Trophoblast cell (in vitro differentiated cells and primary cell): ENCODE measurements around the gene CHKB.
"Not testable (repeated sequence)": the region's sequence is repeated elsewhere in the genome, so short reads cannot be mapped to it uniquely, and the experiment has no call there.

ENCODE experiments used
- DNase-seq, 2 donors: peaks; one replicate each; pipeline ENCODE4 v3.0.0-alpha.2; 2016
- H2AFZ ChIP-seq: 2 replicates; pipeline ENCODE4 v1.6.1; 2013; ENCODE audit warnings: low read length, moderate library complexity, mild to moderate bottlenecking; ENCODE audit not compliant: insufficient read depth, poor library complexity
- H2AK5ac ChIP-seq: 2 replicates; pipeline ENCODE4 v1.6.1; 2013; ENCODE audit warnings: mild to moderate bottlenecking, low read length
- H2BK120ac ChIP-seq: 2 replicates; pipeline ENCODE4 v1.6.1; 2013; ENCODE audit warnings: low read length, mild to moderate bottlenecking, moderate library complexity; ENCODE audit not compliant: insufficient read depth, poor library complexity
- H2BK12ac ChIP-seq: 2 replicates; pipeline ENCODE4 v1.6.1; 2013; ENCODE audit warnings: mild to moderate bottlenecking, low read length, moderate library complexity
- H2BK5ac ChIP-seq: 2 replicates; pipeline ENCODE4 v1.6.1; 2013; ENCODE audit warnings: low read length, low read depth, moderate library complexity, mild to moderate bottlenecking; ENCODE audit not compliant: poor library complexity
- H3K14ac ChIP-seq: 2 replicates; pipeline ENCODE4 v1.6.1; 2013; ENCODE audit warnings: mild to moderate bottlenecking, low read length
- H3K18ac ChIP-seq: 2 replicates; pipeline ENCODE4 v1.6.1; 2013; ENCODE audit warnings: mild to moderate bottlenecking, low read length
- H3K23ac ChIP-seq: 2 replicates; pipeline ENCODE4 v1.6.1; 2013; ENCODE audit warnings: low read length
- H3K27ac ChIP-seq: 2 replicates; pipeline ENCODE4 v1.5.1; 2013; ENCODE audit warnings: low read depth, mild to moderate bottlenecking, inconsistent platforms, low read length, moderate library complexity
- H3K27me3 ChIP-seq: 2 replicates; pipeline ENCODE4 v1.6.1; 2013; ENCODE audit warnings: inconsistent platforms, mild to moderate bottlenecking, low read length, moderate library complexity; ENCODE audit not compliant: insufficient read depth
- H3K36me3 ChIP-seq, 2 experiments: 1 replicate in 1 of 2; 2 replicates in 1 of 2; pipeline ENCODE4 v1.6.1; 2013; ENCODE audit warnings: low read length in 2 of 2, mild to moderate bottlenecking in 2 of 2, moderate library complexity in 1 of 2; ENCODE audit not compliant: insufficient read depth in 2 of 2, control insufficient read depth in 1 of 2
- H3K4ac ChIP-seq: 2 replicates; pipeline ENCODE4 v1.6.1; 2013; ENCODE audit warnings: low read depth, mild to moderate bottlenecking, low read length, moderate library complexity
- H3K4me1 ChIP-seq, 2 experiments: 1 replicate in 1 of 2; 2 replicates in 1 of 2; pipeline ENCODE4 v1.6.1; 2013; ENCODE audit warnings: low read length in 2 of 2, mild to moderate bottlenecking in 2 of 2, moderate library complexity in 1 of 2; ENCODE audit not compliant: insufficient read depth in 2 of 2, control insufficient read depth in 1 of 2
- H3K4me2 ChIP-seq: 2 replicates; pipeline ENCODE4 v1.6.1; 2013; ENCODE audit warnings: inconsistent platforms, mild to moderate bottlenecking, low read length, moderate library complexity
- H3K4me3 ChIP-seq: 2 replicates; pipeline ENCODE4 v1.5.1; 2013; ENCODE audit warnings: mild to moderate bottlenecking, low read depth, low read length, inconsistent platforms
- H3K79me1 ChIP-seq: one replicate; pipeline ENCODE4 v1.6.1; 2013; ENCODE audit warnings: low read length
- H3K79me2 ChIP-seq: 2 replicates; pipeline ENCODE4 v1.6.1; 2013; ENCODE audit warnings: low read length, mild to moderate bottlenecking; ENCODE audit not compliant: control insufficient read depth, insufficient read depth, poor library complexity
- H3K9ac ChIP-seq: 2 replicates; pipeline ENCODE4 v1.6.1; 2013; ENCODE audit warnings: mild to moderate bottlenecking, low read length
- H3K9me3 ChIP-seq: 2 replicates; pipeline ENCODE4 v1.6.1; 2013; ENCODE audit warnings: low read depth, mild to moderate bottlenecking, control low read depth, inconsistent platforms, low read length; ENCODE audit not compliant: insufficient read depth
- H4K12ac ChIP-seq: 2 replicates; pipeline ENCODE4 v1.6.1; 2013; ENCODE audit warnings: low read depth, mild to moderate bottlenecking, low read length, moderate library complexity
- H4K8ac ChIP-seq: 2 replicates; pipeline ENCODE4 v1.6.1; 2013; ENCODE audit warnings: low read depth, mild to moderate bottlenecking, low read length, moderate library complexity
- H4K91ac ChIP-seq: one replicate; pipeline ENCODE4 v1.6.1; 2013; ENCODE audit warnings: low read depth, mild to moderate bottlenecking, low read length, moderate library complexity
- WGBS: extraction: QIAGEN DNeasy Blood & Tissue Kit; methylation state at CpG from one replicate; pipeline ENCODE4 v1.1.7; 2013; ENCODE audit warnings: missing lambda C conversion rate; ENCODE audit not compliant: insufficient read length, insufficient coverage; ENCODE audit errors: extremely low coverage; 5-methylcytosine and 5-hydroxymethylcytosine counted together

CHKB gene

DNA sequence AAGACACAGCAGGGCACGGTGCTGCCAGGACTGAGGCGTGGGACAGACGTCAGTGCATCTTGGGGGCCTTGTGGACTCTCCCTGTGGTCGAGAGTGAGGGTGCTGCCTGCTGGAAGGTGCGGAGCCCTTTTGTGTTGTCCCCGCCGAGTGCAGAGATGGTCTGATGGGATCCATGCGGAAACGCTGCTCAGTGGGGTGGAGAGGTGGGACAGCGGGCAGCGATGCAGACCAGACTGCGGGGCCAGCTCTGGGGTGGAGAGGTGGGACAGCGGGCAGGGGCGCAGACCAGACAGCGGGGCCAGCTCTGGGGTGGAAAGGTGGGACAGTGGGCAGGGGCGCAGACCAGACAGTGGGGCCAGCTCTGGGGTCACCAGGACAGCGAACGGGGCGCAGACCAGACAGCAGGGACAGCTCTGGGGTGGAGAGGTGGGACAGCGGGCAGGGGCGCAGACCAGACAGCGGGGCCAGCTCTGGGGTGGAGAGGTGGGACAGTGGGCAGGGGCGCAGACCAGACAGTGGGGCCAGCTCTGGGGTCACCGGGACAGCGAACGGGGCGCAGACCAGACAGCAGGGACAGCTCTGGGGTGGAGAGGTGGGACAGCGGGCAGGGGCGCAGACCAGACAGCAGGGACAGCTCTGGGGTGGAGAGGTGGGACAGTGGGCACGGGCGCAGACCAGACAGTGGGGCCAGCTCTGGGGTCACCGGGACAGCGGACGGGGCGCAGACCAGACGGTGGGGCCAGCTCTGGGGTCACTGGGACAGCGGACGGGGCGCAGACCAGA, 25.6 kb upstream of the CHKB start:
- H3K18ac ChIP-seq, H4K8ac ChIP-seq, H3K27me3 ChIP-seq, H2AK5ac ChIP-seq, H2BK12ac ChIP-seq, H3K36me3 ChIP-seq, H2BK120ac ChIP-seq, H2AFZ ChIP-seq, H3K14ac ChIP-seq, H3K4ac ChIP-seq, H3K4me3 ChIP-seq, H3K4me1 ChIP-seq, H3K23ac ChIP-seq, H2BK5ac ChIP-seq, H3K79me2 ChIP-seq, H3K4me2 ChIP-seq, H4K12ac ChIP-seq, H3K9ac ChIP-seq, H3K9me3 ChIP-seq, H4K91ac ChIP-seq, H3K27ac ChIP-seq, H3K79me1 ChIP-seq, DNase-seq: not testable (repeated sequence)
- WGBS: no CpG with 5 or more reads among the region's 39 CpGs

DNA sequence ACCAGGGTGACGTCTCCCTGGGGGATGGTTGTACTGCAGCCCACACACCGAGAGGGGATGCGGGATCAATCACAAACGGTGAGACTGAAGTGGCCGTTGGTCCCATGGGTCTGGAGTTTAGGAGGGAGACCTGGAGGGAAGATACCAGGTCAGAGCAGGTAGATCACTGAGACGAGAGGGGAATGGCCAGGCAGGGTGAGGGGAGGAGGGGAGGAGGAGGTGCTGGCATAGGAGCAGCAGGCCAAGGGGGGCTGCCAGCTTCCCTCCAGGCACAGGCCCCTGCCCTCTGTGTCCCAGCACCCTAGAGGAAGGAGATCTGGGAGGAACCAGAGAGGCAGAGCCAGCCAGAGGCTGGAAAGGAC, 25.0 kb upstream of the CHKB start:
- Histone ChIP-seq H3K36me3 (no peaks in the 10 kb centered on the region), H3K27ac (no peak overlapping the region), H3K4me3 (no peak overlapping the region), H2AK5ac (no peak overlapping the region), H3K9me3 (peaks cover 1% of the 10 kb centered on the region), H4K91ac (no peak overlapping the region), H3K4me2 (no peak overlapping the region), H3K18ac (no peak overlapping the region), H3K4ac (no peak overlapping the region), H3K9ac (no peak overlapping the region), H3K23ac (no peak overlapping the region), H3K14ac (no peak overlapping the region), H2BK5ac (no peak overlapping the region), H2BK12ac (no peak overlapping the region), H3K79me1 (no peaks in the 10 kb centered on the region), H4K12ac (no peak overlapping the region), H2BK120ac (no peak overlapping the region), H4K8ac (no peak overlapping the region), H3K27me3 (peaks cover 3% of the 10 kb centered on the region), H2AFZ (no peak overlapping the region), H3K4me1 (no peaks in the 10 kb centered on the region), H3K79me2 (no peaks in the 10 kb centered on the region)
- no peak for DNase-seq
- WGBS: no CpG with 5 or more reads among the region's 6 CpGs

DNA sequence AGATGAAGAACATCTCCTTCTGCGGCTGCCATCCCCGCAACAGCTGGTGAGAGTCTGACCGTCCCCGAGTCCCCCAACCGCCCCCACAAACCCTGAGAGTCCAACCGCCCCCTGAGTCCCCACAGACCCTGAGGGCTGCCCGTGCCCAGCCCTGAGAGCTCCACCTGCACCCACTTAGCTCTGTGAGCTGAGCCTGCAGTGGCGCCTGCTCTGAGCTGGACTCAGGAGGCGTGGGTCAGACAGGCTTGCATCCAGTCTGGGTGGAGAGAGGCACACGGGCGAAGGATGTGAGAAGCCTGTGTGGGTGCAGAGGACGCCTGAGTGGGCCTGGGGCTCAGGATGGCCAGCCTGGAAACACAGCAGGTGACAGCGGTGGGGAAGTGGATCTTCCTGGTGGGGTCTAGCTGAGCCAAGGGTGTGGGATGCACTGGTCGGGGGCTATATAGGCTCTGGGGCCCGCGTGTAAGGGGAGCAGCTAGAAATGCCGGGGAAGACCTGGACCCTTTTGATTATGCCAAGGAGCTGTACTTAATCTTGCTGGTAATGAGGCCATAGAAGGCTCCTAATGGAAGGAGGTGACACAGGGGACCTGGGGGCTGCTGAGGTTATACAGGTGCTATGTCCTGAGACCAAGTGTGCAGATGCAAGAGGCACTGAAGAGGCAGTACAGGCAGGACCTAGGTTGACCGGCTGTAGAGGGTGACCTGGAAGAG, 24.5 kb upstream of the CHKB start:
- Histone ChIP-seq H3K4ac (no peak overlapping the region), H3K79me1 (no peaks in the 10 kb centered on the region), H3K36me3 (no peaks in the 10 kb centered on the region), H2BK120ac (no peak overlapping the region), H4K12ac (no peak overlapping the region), H3K9me3 (peaks cover 1% of the 10 kb centered on the region), H3K4me2 (no peak overlapping the region), H3K14ac (no peak overlapping the region), H3K4me3 (no peak overlapping the region), H3K18ac (no peak overlapping the region), H3K4me1 (no peaks in the 10 kb centered on the region), H4K91ac (no peak overlapping the region), H3K27me3 (peaks cover 7% of the 10 kb centered on the region), H4K8ac (no peak overlapping the region), H3K27ac (no peak overlapping the region), H3K79me2 (no peaks in the 10 kb centered on the region), H2BK5ac (no peak overlapping the region), H3K23ac (no peak overlapping the region), H2AK5ac (no peak overlapping the region), H2AFZ (no peak overlapping the region), H3K9ac (no peak overlapping the region), H2BK12ac (no peak overlapping the region)
- DNase-seq: no peak
- no CpG with 5 or more reads among the region's 18 CpGs for WGBS

DNA sequence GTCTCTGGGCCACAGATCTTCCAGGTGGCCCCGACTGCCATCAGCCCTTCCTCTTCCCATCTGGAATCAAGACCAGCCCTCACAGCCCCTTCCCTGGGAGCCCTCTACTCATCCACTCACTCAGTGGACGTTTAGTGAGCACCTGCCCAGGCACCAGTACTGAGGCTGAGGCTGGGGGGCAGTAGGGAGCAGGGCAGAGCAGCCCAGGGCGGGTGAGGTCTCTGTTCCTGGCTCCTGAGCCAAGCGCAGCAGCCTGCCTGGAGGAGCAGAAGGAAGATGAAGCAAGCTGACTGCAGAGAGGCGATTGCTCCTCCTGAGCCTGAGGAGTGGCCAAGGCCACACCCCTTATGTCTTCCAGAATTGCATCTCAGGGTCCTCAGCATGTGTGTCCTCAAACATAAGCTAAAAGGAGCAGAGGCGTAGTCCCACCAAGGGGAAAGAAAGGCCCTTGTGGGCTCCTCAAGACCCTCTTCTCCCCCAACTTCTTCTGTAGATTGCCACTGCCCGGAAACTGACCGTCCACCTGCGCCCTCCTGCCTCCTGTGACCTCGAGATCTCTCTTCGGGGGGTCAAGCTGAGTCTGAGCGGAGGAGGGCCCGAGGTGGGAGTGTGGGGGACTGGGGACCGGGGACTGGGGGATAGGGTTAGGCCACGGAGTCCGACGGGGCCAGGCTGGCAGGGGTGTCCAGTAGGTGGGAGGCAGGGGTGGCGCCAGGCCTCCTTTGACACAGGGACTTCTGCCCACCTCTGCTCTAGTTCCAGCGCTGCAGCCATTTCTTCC, 23.7 kb upstream of the CHKB start:
- Histone ChIP-seq H3K4ac (no peak overlapping the region), H3K14ac (no peak overlapping the region), H4K12ac (no peak overlapping the region), H3K79me2 (no peaks in the 10 kb centered on the region), H3K9ac (no peak overlapping the region), H3K9me3 (peaks cover 1% of the 10 kb centered on the region), H3K36me3 (no peaks in the 10 kb centered on the region), H3K4me3 (no peak overlapping the region), H3K4me1 (peaks cover 0 to 2% of the 10 kb centered on the region in 2 experiments), H2BK120ac (no peak overlapping the region), H3K27ac (no peak overlapping the region), H2AK5ac (no peak overlapping the region), H3K4me2 (no peak overlapping the region), H3K27me3 (peaks cover 11% of the 10 kb centered on the region), H3K23ac (no peak overlapping the region), H2AFZ (no peak overlapping the region), H3K18ac (no peak overlapping the region), H2BK5ac (no peak overlapping the region), H4K8ac (no peak overlapping the region), H2BK12ac (no peak overlapping the region), H3K79me1 (no peaks in the 10 kb centered on the region), H4K91ac (no peak overlapping the region)
- whole genome bisulfite sequencing: no CpG with 5 or more reads among the region's 19 CpGs
- DNase-seq: no peak
